ENCODE data around the gene SDF4.

DNA sequence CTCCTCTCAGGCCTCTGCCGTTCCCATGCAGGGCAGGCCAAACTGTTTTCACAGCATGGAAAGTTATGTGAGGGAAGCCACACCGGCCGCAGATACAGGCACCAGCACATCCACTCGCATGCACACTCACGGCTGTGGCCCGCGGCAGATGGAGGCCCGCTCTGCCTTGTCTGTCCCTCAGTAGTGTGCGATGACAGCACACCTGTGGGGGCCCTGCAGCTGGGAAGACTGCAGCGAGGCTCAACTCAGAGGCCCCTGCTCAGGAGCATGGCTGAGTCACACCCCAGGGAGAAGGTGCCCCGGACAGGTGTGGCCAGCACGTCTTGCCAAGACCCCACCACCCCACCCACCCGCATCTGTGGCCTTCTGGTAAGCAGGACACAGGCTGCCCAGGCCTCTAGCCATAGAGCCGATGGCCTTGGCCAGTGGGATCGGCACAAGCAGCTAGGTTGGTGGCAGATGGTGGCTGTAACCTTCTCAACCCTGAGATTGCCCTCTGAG is 43.2 kb upstream of the SDF4 start:
- no peak for TF ChIP-seq EZH2 (IDR thresholded peaks at IDR 0.05; ENCODE audit: insufficient read depth, poor library complexity, severe bottlenecking)
- TF ChIP-seq EZH2phosphoT487 (IDR thresholded peaks at IDR 0.05; ENCODE audit: insufficient read depth, low read depth): no peak

Measured in GM23248 (cell line).